22Rv1 (cell line): ENCODE data around the gene SHANK1.

Experiments
- CTCF ChIP-seq: fragments of 450-650 bp; IDR thresholded peaks from 2 replicates; pipeline ENCODE4 v1.5.1; 2017; ENCODE audit warnings: mild to moderate bottlenecking
- ZFX ChIP-seq: fragments of 450-650 bp; IDR thresholded peaks from 2 replicates; pipeline ENCODE4 v1.6.1; 2017; ENCODE audit warnings: antibody characterized with exemption, borderline replicate concordance

GRCh38 chr19:50676625-50677197 is 42.9 kb downstream of the SHANK1 start:
- TF ChIP-seq CTCF, result no peak
- no peak for TF ChIP-seq ZFX
